NT2/D1 (cell line): Measurements from ENCODE around the gene CD2AP.

ENCODE experiments used
- DNase-seq: peaks from one replicate; pipeline ENCODE4 v3.0.0-alpha.2; 2011; ENCODE audit warnings: low read depth, low spot score
- H3K27me3 ChIP-seq: 2 replicates; pipeline ENCODE4 v1.6.0; 2011; ENCODE audit warnings: mild to moderate bottlenecking; ENCODE audit not compliant: insufficient read length, insufficient read depth
- H3K36me3 ChIP-seq: 2 replicates; pipeline ENCODE4 v1.6.1; 2011; ENCODE audit warnings: mild to moderate bottlenecking, low read length, mixed read lengths; ENCODE audit not compliant: insufficient read depth, insufficient read length
- H3K4me1 ChIP-seq: 2 replicates; pipeline ENCODE4 v1.5.1; 2011; ENCODE audit not compliant: insufficient read depth, insufficient read length
- H3K4me3 ChIP-seq: 2 replicates; pipeline ENCODE4 v1.5.1; 2011; ENCODE audit warnings: low read depth; ENCODE audit not compliant: insufficient read length
- H3K9ac ChIP-seq: 2 replicates; pipeline ENCODE4 v1.6.0; 2011; ENCODE audit warnings: low read depth; ENCODE audit not compliant: insufficient read length
- H3K9me3 ChIP-seq: 2 replicates; pipeline ENCODE4 v1.5.1; 2011; ENCODE audit warnings: mild to moderate bottlenecking, low read length; ENCODE audit not compliant: insufficient read depth
- SUZ12 ChIP-seq: IDR thresholded peaks from 2 replicates; pipeline ENCODE4 v1.6.1; 2011; ENCODE audit not compliant: insufficient read length, insufficient read depth; ENCODE audit errors: extremely low read depth
- YY1 ChIP-seq: IDR thresholded peaks from 2 replicates; pipeline ENCODE4 v1.6.1; 2011; ENCODE audit not compliant: insufficient read length, insufficient read depth
- ZNF274 ChIP-seq: IDR thresholded peaks from 2 replicates; pipeline ENCODE4 v1.6.1; 2011; ENCODE audit warnings: mild to moderate bottlenecking, low read depth, low read length

Gene CD2AP

DNA sequence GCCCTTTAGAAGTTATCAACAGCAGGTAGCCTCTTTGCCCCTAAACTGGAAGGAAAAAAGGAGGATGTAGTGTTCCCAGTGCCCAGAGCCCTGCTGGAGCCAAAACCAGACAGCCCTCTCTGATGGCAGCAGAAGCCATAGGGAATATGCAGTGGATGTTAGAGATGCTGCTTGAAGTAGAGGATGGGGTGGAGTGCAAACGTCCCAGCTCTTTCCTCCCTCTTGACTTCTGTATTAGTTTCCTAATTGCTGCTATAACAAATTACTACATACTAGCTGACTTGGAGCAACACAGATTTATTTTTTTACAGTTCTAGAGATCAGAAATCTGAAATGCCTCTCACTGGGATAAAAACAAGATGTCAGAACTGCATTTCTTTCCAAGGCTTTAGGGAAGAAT, 12.5 kb upstream of the CD2AP start:
- Histone ChIP-seq H3K4me1 (no peaks in the 10 kb centered on the region), H3K9me3 (peaks cover 4% of the 10 kb centered on the region; the same call in 1 of the 2 replicates), H3K27me3 (no peaks in the 10 kb centered on the region), H3K9ac (no peak overlapping the region), H3K36me3 (no peaks in the 10 kb centered on the region), H3K4me3 (no peak overlapping the region)
- DNase-seq, result no peak
- TF ChIP-seq SUZ12, result no peak

DNA sequence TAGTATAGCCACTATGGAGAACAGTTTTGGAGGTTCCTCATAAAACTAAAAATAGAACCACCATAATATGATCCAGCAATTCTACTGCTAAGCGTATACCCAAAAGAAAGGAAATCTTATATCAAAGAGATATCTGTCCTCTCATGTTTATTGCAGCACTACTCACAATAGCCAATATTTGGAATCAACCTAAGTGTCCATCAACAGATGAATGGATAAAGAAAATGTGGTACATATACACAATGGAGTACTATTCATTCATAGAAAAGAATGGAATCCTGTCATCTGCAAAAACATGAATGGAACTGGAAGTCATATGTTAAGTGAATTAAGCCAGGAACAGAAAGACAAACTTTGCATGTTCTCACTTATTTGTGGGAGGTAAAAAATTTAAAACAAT, 5.7 kb upstream of the CD2AP start:
- no peaks in the 10 kb centered on the region for H3K27me3 ChIP-seq
- no peaks in the 10 kb centered on the region for H3K36me3 ChIP-seq
- no peaks in the 10 kb centered on the region for H3K9me3 ChIP-seq
- TF ChIP-seq ZNF274 (no peak), SUZ12 (no peak), YY1 (no peak)
- H3K4me3 ChIP-seq, result no peak overlapping the region
- H3K4me1 ChIP-seq, result no peaks in the 10 kb centered on the region
- DNase-seq, result no peak
- H3K9ac ChIP-seq, result no peak overlapping the region

DNA sequence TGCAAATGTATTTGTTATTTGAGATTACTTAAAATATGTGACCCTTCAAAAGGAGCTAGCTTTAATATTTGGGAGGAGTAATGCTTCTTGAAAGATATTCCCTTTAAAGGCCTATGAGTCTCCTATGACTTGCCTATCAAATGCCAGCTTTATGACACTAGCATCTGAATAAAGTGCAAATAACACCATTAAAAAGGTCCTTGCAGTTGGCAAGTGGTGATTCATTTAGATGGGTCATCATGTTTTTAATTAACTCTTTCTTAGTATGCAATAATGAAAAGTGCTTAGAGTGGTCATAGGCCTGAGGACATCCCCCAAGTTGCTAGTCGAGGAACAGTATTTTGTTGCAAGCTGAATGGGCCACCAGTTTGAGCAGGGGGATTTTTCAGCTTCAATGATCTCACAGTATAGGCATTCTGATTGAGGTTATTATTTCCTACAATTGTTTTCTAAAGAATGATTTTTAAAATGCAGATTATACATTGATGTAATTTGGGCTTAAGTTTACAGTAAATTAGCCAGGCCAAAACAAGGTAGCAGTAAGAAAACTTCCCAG, 3.7 kb upstream of the CD2AP start:
- Histone ChIP-seq H3K4me3 (no peak overlapping the region), H3K27me3 (no peaks in the 10 kb centered on the region), H3K9ac (no peak overlapping the region), H3K9me3 (no peaks in the 10 kb centered on the region), H3K36me3 (no peaks in the 10 kb centered on the region), H3K4me1 (no peaks in the 10 kb centered on the region)
- DNase-seq, result no peak
- TF ChIP-seq ZNF274 (no peak), YY1 (no peak), SUZ12 (no peak)

DNA sequence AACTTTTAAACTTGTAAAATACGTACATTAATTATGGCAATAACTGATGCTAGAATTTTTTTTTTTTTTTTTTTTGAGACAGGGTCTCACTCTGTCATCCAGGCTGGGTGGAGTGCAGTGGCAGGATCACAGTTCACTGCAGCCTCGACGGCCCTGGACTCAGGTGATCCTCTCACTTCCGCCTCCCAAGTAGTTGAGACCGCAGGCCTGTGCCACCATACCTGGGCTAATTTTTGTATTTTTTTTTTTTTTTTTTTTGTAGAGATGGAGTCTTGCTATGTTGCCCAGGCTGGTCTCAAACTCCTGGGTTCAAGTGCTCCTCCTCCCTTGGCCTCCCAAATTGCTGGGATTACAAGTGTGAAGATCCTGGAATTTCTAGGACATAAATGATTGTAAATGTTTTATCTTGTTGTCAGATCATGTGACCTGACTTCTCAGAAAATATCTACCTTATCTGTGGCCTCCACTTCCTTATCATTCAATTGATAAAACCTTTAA, 2.2 kb upstream of the CD2AP start:
- no peaks in the 10 kb centered on the region for H3K4me1 ChIP-seq
- H3K4me3 ChIP-seq, result no peak overlapping the region
- TF ChIP-seq YY1, result no peak
- no peak for TF ChIP-seq SUZ12
- no peak for TF ChIP-seq ZNF274
- DNase-seq, result no peak
- no peak overlapping the region for H3K9ac ChIP-seq
- no peaks in the 10 kb centered on the region for H3K27me3 ChIP-seq
- H3K36me3 ChIP-seq, result no peaks in the 10 kb centered on the region
- H3K9me3 ChIP-seq, result no peaks in the 10 kb centered on the region

DNA sequence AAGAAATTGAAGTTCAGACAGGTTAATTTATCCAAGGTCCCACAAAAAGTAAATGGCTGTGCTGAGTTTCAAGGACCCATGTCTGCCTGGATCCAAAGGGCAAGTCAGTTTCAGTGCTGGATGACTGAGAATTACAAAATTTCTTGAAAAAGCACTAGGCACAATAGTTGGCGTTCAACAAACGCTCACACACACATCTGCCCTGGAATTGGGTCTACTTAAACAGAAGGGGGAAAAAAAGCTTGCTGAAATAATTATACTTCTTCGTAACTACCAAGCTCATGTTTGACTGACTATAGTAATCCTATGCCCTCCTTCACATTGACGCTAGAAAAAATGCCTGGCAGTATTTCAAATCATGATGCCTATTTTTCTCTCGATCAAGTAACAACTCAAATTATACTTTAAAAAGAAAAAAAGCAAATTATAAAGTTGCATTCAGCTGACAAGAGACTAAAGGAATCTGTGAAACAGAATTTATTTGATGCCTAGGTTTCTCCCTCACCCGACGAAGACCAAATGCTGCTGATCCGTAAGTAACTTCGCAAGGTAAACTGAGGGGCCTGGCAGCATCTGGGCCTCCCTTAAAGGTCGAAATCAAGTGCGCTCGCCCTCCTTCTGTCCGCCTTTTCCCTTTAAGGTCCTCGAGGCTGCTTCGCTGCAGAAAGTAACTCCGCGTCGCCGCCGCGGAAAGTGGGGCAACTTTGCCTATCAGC, 650 bp upstream of the CD2AP start:
- Histone ChIP-seq H3K27me3 (no peaks in the 10 kb centered on the region), H3K4me3 (peak overlapping the region; percentile 79), H3K36me3 (no peaks in the 10 kb centered on the region), H3K9ac (peak overlapping the region; percentile 85), H3K4me1 (no peaks in the 10 kb centered on the region), H3K9me3 (no peaks in the 10 kb centered on the region)
- TF ChIP-seq ZNF274, result no peak
- no peak for TF ChIP-seq SUZ12
- no peak for TF ChIP-seq YY1
- DNase-seq, result no peak

DNA sequence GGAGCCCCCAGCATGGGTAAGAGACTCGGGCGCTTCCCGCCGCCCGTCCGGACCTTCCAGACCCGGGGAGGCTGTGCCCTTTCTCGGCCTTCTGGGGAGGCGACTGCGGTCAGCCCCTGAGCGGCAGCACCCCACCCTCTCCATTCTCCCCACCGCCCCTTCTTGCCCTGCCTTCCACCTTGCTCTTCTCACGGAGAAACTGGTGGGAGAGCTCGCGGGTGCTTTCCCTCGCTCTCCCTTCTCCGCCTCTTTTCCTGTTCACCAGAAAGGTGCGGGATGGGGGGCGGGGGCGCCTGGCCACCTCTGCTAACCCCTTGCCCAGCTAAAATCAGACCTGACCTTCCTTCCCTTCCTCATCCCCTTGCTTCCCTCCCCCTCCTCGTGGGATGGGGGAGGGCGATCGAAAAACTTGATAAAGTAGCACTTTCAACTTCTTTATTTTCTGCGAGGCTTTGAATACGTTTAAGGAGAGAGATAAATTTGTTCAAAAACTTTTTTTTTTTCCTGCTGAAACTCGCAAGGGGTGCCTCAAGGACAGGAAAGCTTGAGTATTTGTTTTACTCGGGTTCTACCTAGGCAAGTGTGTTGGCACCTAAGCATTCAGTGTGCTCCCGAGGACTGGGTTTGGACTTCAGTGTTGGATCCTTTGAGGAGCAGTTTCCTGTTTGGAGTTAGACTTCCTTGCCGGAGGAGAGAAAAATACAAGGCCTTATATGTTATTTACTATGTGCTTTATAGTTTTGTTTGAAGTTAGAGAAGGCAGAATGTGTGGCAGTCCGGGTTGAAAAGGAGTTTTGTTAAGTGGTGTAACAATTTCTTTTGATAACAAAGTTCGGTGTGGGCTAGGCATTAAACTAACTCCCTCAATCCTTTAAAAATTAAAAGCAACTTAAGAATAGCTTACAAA, 897 bp downstream of the CD2AP start:
- no peaks in the 10 kb centered on the region for H3K27me3 ChIP-seq
- no peak for DNase-seq
- peak overlapping the region; percentile 86 for H3K9ac ChIP-seq
- TF ChIP-seq SUZ12, result no peak
- no peaks in the 10 kb centered on the region for H3K4me1 ChIP-seq
- H3K36me3 ChIP-seq, result no peaks in the 10 kb centered on the region
- no peaks in the 10 kb centered on the region for H3K9me3 ChIP-seq
- H3K4me3 ChIP-seq, result peak overlapping the region; percentile 79

DNA sequence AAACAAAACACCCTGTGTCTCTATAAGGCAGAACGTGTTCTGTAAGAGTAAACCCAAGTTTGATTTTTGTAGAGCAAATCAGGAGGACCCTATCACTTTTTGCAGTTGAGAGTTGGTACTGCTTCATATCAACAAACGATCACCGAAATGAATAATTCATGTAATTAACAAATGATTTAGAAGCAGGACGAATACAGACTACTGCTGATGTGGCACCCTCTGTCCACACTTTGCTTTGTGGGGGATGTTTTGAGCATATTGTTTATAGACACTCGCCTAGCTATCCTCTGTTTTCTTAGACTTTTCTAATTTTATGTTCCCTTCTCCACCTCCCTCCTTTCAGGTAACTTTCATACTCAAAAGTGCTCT, 1.5 kb downstream of the CD2AP start:
- DNase-seq, result no peak
- H3K4me1 ChIP-seq, result no peaks in the 10 kb centered on the region
- H3K36me3 ChIP-seq, result no peaks in the 10 kb centered on the region

More for the DNA sequence above, 1.5 kb downstream of the CD2AP start:
- Histone ChIP-seq H3K27me3 (no peaks in the 10 kb centered on the region), H3K4me3 (peak overlapping the region; percentile 79), H3K9me3 (no peaks in the 10 kb centered on the region), H3K9ac (peak overlapping the region; percentile 86)
- TF ChIP-seq ZNF274 (no peak), SUZ12 (no peak), YY1 (no peak)
